Measurements from ENCODE around the gene NBEAL1.

- TF ChIP-seq CTCF (IDR thresholded peaks at IDR 0.05) (peak in 3 of 6 experiments; percentile 41 to 50 (median 44)), POLR2A (IDR thresholded peaks at IDR 0.05) (no peak)
Measured at GRCh38 chr2:203019142-203019541, 4.5 kb downstream of the NBEAL1 start.

All from Peyer's patch (tissue), 4 donors.